Ishikawa (cell line): ENCODE results near the gene CFAP119.

ENCODE experiments used
- CEBPB ChIP-seq: IDR thresholded peaks from 2 replicates; pipeline ENCODE4 v1.6.1; 2012
- CREB1 ChIP-seq: IDR thresholded peaks from 2 replicates; pipeline ENCODE4 v1.6.1; 2012; ENCODE audit warnings: low read depth
- EGR1 ChIP-seq: IDR thresholded peaks from 2 replicates; pipeline ENCODE4 v1.6.1; 2012
- EP300 ChIP-seq: IDR thresholded peaks from 2 replicates; pipeline ENCODE4 v1.6.1; 2012; ENCODE audit warnings: borderline replicate concordance
- FOXM1 ChIP-seq: IDR thresholded peaks from 2 replicates; pipeline ENCODE4 v1.6.1; 2012; ENCODE audit warnings: low read depth, borderline replicate concordance
- NFIC ChIP-seq: IDR thresholded peaks from 2 replicates; pipeline ENCODE4 v1.6.1; 2012
- RAD21 ChIP-seq: IDR thresholded peaks from 2 replicates; pipeline ENCODE4 v1.6.1; 2012; ENCODE audit warnings: low read depth
- REST ChIP-seq: IDR thresholded peaks from 2 replicates; pipeline ENCODE4 v1.6.1; 2012; ENCODE audit warnings: low read depth, mild to moderate bottlenecking
- TAF1 ChIP-seq: IDR thresholded peaks from 2 replicates; pipeline ENCODE4 v1.6.1; 2012; ENCODE audit warnings: low read depth, mild to moderate bottlenecking
- TCF12 ChIP-seq: IDR thresholded peaks from 2 replicates; pipeline ENCODE4 v1.6.1; 2012; ENCODE audit warnings: low read depth
- TEAD4 ChIP-seq: IDR thresholded peaks from 2 replicates; pipeline ENCODE4 v1.6.1; 2012
- YY1 ChIP-seq: IDR thresholded peaks from 2 replicates; pipeline ENCODE4 v1.6.1; 2012; ENCODE audit warnings: low read depth
- ZBTB7A ChIP-seq: IDR thresholded peaks from 2 replicates; pipeline ENCODE4 v1.6.1; 2012; ENCODE audit warnings: low read depth
- TF ChIP-seq, protein P1 (sequence below): IDR thresholded peaks from 2 replicates; pipeline ENCODE4 v1.6.1; 2012
- TF ChIP-seq, protein P2 (sequence below): IDR thresholded peaks from 2 replicates; pipeline ENCODE4 v1.6.1; 2012

The CFAP119 gene

GRCh38 chr16:30737794-30738648 lies 23.8 kb downstream of the CFAP119 start:
- TF ChIP-seq FOXM1 (no peak), EGR1 (no peak), CEBPB (no peak), ZBTB7A (no peak), NFIC (no peak), YY1 (no peak), TAF1 (no peak), RAD21 (no peak), TEAD4 (no peak), REST (no peak), TCF12 (no peak)
- TF ChIP-seq, protein P1, sequence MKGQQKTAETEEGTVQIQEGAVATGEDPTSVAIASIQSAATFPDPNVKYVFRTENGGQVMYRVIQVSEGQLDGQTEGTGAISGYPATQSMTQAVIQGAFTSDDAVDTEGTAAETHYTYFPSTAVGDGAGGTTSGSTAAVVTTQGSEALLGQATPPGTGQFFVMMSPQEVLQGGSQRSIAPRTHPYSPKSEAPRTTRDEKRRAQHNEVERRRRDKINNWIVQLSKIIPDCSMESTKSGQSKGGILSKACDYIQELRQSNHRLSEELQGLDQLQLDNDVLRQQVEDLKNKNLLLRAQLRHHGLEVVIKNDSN, result no peak
- TF ChIP-seq, protein P2, sequence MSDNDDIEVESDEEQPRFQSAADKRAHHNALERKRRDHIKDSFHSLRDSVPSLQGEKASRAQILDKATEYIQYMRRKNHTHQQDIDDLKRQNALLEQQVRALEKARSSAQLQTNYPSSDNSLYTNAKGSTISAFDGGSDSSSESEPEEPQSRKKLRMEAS, result no peak

- TF ChIP-seq, protein P2, result no peak
Measured at GRCh38 chr16:30736995-30737793, 24.7 kb downstream of the CFAP119 start.

- TF ChIP-seq TAF1 (no peak), CEBPB (no peak), FOXM1 (no peak), NFIC (no peak), CREB1 (no peak), TCF12 (no peak), YY1 (no peak)
- TF ChIP-seq, protein P1, result no peak
Measured at GRCh38 chr16:30731411-30731810, 30.5 kb downstream of the CFAP119 start.

GRCh38 chr16:30728899-30729672 lies 32.8 kb downstream of the CFAP119 start:
- no peak for TF ChIP-seq TAF1
- TF ChIP-seq, protein P2, result no peak

- no peak for TF ChIP-seq TAF1
- TF ChIP-seq, protein P2, result no peak
- no peak for TF ChIP-seq EGR1
- no peak for TF ChIP-seq TEAD4
- no peak for TF ChIP-seq CREB1
Measured at GRCh38 chr16:30728321-30728720, 33.5 kb downstream of the CFAP119 start.

DNA sequence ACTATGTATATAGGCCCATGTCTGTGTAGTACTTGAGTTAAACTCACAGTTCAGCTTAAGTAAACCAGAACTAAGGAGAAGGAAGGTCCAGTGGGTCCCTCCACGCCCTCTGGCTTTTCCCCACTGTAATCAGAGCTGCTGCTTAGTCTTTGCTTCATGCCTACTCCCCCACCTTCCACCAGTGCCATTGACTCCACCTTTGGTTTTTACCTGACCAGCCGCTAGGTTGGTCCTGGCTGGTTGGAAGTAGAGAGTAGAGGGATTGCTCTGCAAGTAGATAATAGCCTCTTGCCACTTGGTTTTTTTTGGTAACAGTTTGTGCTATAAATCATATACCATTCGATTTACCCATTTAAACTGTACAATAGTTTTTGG lies 36.5 kb downstream of the CFAP119 start:
- no peak for TF ChIP-seq FOXM1
- TF ChIP-seq TEAD4, result no peak
- TF ChIP-seq NFIC, result no peak

DNA sequence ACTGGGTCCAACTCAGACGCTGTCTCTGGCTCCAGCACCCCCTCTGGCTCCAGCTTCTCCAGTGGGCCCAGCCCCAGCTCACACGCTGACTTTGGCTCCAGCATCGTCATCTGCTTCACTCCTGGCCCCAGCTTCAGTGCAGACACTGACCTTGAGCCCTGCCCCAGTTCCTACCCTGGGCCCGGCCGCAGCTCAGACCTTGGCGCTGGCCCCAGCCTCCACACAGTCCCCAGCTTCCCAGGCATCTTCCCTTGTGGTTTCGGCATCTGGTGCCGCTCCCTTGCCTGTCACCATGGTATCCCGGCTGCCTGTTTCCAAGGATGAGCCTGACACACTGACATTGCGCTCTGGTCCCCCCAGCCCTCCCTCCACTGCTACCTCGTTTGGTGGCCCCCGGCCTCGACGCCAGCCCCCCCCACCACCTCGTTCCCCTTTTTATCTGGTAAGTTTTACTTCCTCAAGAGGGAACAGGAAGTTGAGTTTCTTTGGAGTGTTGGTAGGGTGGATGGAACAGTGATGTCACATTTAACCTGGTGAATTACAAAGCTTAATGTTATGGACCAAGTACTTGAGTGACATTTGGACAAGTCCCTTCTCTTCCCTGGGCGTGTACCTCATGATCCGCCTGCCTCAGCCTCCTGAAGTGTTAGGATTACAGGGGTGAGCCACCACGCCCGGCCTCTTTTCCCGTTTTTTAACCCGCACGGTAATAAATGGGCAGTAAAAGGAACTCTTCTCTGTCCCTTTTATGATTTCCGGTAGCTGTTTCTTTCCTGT lies 37.0 kb downstream of the CFAP119 start:
- TF ChIP-seq YY1 (no peak), EP300 (no peak)
- TF ChIP-seq, protein P2, result no peak
